ENCODE measurements around the gene VPS52. TPM values are rescaled to one million over a fixed set of nuclear protein-coding genes. Genes with fewer than 3 reads are reported as not detected.
A peak's percentile ranks its signal among the peaks of the same experiment; 100 is the strongest.

The VPS52 gene
- total and polyA plus RNA-seq, 4 donors: 37.3 to 59.9 (median 43.9) TPM

DNA sequence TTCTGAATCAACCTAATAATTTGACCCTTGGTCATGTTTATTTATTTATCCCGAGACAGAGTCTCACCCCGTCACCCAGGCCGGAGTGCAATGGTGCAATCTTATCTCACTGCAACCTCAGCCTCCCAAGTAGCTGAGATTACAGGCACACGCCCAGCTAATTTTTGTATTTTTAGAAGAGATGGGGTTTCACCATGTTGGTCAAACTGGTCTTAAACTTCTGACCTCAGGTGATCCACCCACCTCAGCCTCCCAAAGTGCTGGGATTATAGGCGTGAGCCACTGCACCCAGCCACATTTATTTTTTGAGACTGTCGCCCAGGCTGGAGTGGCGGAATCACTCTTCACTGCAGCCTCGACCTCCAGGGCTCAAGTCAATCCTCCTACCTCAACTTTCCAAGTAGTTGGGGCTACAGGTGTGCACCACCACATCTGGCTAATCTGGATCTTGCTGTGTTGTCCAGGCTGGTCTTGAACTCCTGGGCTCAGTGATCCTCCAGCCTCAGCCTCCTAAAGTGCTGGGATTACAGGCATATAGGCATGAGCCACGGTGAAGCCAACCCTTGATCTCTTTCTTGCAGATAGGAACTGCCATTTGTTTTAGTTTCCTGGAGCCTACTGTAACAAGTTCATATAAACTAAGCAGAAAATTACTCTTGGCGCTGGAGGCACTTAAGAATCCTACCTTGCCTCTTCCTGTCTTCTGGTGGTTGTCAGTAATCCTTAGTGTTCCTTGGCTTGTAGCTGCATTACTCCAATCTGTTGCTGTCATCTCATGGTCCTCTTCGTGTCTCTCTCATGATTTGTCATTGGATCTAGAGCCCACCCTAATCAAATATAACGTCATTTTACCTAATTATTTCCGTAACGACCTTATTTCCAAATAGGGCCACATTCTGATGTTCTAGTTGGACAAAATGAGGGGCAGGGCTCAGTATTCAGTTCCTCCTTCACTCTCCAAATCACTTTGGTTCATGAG lies 2.5 kb upstream of the VPS52 start:
- H3K4me3 ChIP-seq: no peak overlapping the region
- DNase-seq (no peak), ATAC-seq (ENCODE audit: insufficient read depth, low FRiP score) (no peak)
- H3K27ac ChIP-seq (ENCODE audit: low read depth in 1 of 2, low read length in 1 of 2): peak overlapping the region in 1 of 2 donors; percentile 41
- no peak for TF ChIP-seq CTCF (IDR thresholded peaks at IDR 0.05; ENCODE audit: control extremely low read depth, extremely low read depth)
- H3K27me3 ChIP-seq (ENCODE audit: control insufficient read depth in 3 of 3, insufficient read depth in 3 of 3, low read length in 2 of 3): no peaks in the 10 kb centered on the region
- peaks cover 8 to 36% (median 27%) of the 10 kb centered on the region in 4 donors for H3K36me3 ChIP-seq (ENCODE audit: control insufficient read depth in 4 of 4, insufficient read depth in 4 of 4, low read length in 4 of 4)
- H3K9ac ChIP-seq (ENCODE audit: insufficient read depth in 1 of 2, low read length in 2 of 2): peak overlapping the region in 1 of 2 donors; percentile 29
- no peaks in the 10 kb centered on the region for H3K9me3 ChIP-seq (ENCODE audit: control insufficient read depth in 4 of 4, insufficient read depth in 3 of 4, low read length in 3 of 4)
- peaks cover 14 to 50% (median 26%) of the 10 kb centered on the region in 5 donors for H3K4me1 ChIP-seq (ENCODE audit: control insufficient read depth in 5 of 5, insufficient read depth in 5 of 5, low read length in 5 of 5)
- 62 to 71% methylated on average over 14 of the region's 14 CpGs for WGBS, 2 donors

- ATAC-seq (ENCODE audit: insufficient read depth, low FRiP score): no peak
- WGBS, 2 donors: 57 to 67% methylated on average over 11 of the region's 11 CpGs
- Histone ChIP-seq H3K4me1 (ENCODE audit: control insufficient read depth in 5 of 5, insufficient read depth in 5 of 5, low read length in 5 of 5) (peaks cover 14 to 50% (median 26%) of the 10 kb centered on the region in 5 donors), H3K36me3 (ENCODE audit: control insufficient read depth in 4 of 4, insufficient read depth in 4 of 4, low read length in 4 of 4) (peaks cover 6 to 44% (median 26%) of the 10 kb centered on the region in 4 donors), H3K9ac (ENCODE audit: insufficient read depth in 1 of 2, low read length in 2 of 2) (peak overlapping the region; percentile 93 to 94), H3K4me3 (peak overlapping the region; percentile 18), H3K27ac (ENCODE audit: low read depth in 1 of 2, low read length in 1 of 2) (no peak overlapping the region), H3K27me3 (ENCODE audit: control insufficient read depth in 3 of 3, insufficient read depth in 3 of 3, low read length in 2 of 3) (no peaks in the 10 kb centered on the region), H3K9me3 (ENCODE audit: control insufficient read depth in 4 of 4, insufficient read depth in 3 of 4, low read length in 3 of 4) (no peaks in the 10 kb centered on the region)
- no peak for TF ChIP-seq CTCF (IDR thresholded peaks at IDR 0.05; ENCODE audit: control extremely low read depth, extremely low read depth)
- DNase-seq: no peak
Measured at GRCh38 chr6:33273129-33273923, 1.6 kb upstream of the VPS52 start.

- TF ChIP-seq CTCF (IDR thresholded peaks at IDR 0.05; ENCODE audit: control extremely low read depth, extremely low read depth): no peak
- Histone ChIP-seq H3K36me3 (ENCODE audit: control insufficient read depth in 4 of 4, insufficient read depth in 4 of 4, low read length in 4 of 4) (peaks cover 6 to 51% (median 33%) of the 10 kb centered on the region in 4 donors), H3K9ac (ENCODE audit: insufficient read depth in 1 of 2, low read length in 2 of 2) (peak overlapping the region; percentile 93 to 94), H3K9me3 (ENCODE audit: control insufficient read depth in 4 of 4, insufficient read depth in 3 of 4, low read length in 3 of 4) (no peaks in the 10 kb centered on the region), H3K4me3 (peak overlapping the region; percentile 86), H3K27ac (ENCODE audit: low read depth in 1 of 2, low read length in 1 of 2) (peak overlapping the region; percentile 38 to 87), H3K27me3 (ENCODE audit: control insufficient read depth in 3 of 3, insufficient read depth in 3 of 3, low read length in 2 of 3) (no peaks in the 10 kb centered on the region), H3K4me1 (ENCODE audit: control insufficient read depth in 5 of 5, insufficient read depth in 5 of 5, low read length in 5 of 5) (peaks cover 10 to 47% (median 26%) of the 10 kb centered on the region in 5 donors)
- ATAC-seq (ENCODE audit: insufficient read depth, low FRiP score) (peak; percentile 4), DNase-seq (no peak)
- 10 to 12% methylated on average over 22 of the region's 22 CpGs for whole genome bisulfite sequencing, 2 donors
Measured at GRCh38 chr6:33272275-33273128, 826 bp upstream of the VPS52 start.

Measured in lung (tissue), 12 donors.